Measurements from ENCODE around the gene CERS4. TPM values are rescaled to one million over a fixed set of nuclear protein-coding genes. Genes with fewer than 3 reads are reported as not detected.
"Not testable (repeated sequence)": the region's sequence is repeated elsewhere in the genome, so short reads cannot be mapped to it uniquely, and the experiment has no call there.

CERS4 gene
- polyA plus RNA-seq, 3 donors = 32.0 to 41.4 (median 38.7) TPM

GRCh38 chr19:8259142-8259921, 50.2 kb downstream of the CERS4 start:
- no peak for DNase-seq (ENCODE audit: low read depth in 3 of 3, low spot score in 2 of 3)

- no peak for DNase-seq (ENCODE audit: low read depth in 3 of 3, low spot score in 2 of 3)
Measured at GRCh38 chr19:8259922-8260247, 50.7 kb downstream of the CERS4 start.

DNA sequence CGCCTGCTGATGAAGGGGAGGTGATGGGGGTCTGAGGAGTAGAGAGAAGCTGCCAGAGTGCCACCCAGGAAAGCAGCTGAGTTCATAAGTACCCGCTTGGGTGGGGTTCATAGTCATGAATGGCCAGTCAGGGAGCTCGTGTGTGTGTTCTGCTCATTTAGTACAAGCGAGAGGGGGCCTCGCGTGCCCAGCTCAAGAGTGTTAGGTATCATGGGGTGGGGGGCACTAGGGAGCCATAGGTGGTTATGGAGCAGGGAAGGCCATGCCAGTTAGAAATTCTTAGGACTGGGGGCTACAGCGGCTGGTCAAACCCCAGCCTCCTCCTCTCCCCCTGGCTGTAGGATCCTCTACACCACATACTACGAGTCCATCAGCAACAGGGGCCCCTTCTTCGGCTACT, 52.2 kb downstream of the CERS4 start:
- DNase-seq (ENCODE audit: low read depth in 3 of 3, low spot score in 2 of 3) = no peak

DNA sequence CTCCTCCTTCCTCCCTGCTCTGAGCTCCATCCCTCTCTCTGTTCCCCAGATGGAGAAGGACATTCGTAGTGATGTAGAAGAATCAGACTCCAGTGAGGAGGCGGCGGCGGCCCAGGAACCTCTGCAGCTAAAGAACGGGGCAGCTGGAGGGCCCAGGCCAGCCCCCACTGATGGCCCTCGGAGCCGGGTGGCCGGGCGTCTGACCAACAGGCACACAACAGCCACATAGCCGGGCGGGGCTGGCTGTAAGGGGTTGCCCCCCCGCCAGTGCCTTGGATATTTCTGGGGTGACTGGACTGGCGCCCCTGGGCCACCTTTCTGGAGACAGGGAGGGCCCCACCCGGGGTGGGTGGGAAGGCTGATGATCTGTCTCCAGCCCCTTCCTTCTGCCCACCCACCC, 52.7 kb downstream of the CERS4 start:
- DNase-seq (ENCODE audit: low read depth in 3 of 3, low spot score in 2 of 3) = no peak

GRCh38 chr19:8262431-8262830, 53.3 kb downstream of the CERS4 start:
- no peak for DNase-seq (ENCODE audit: low read depth in 3 of 3, low spot score in 2 of 3)

GRCh38 chr19:8264248-8264647, 55.1 kb downstream of the CERS4 start:
- DNase-seq (ENCODE audit: low read depth in 3 of 3, low spot score in 2 of 3) = not testable (repeated sequence)

GRCh38 chr19:8265872-8266271, 56.7 kb downstream of the CERS4 start:
- DNase-seq (ENCODE audit: low read depth in 3 of 3, low spot score in 2 of 3) = no peak

- DNase-seq (ENCODE audit: low read depth in 3 of 3, low spot score in 2 of 3) = no peak
Measured at GRCh38 chr19:8269724-8270123, 60.6 kb downstream of the CERS4 start.

- not testable (repeated sequence) for DNase-seq (ENCODE audit: low read depth in 3 of 3, low spot score in 2 of 3)
Measured at GRCh38 chr19:8276508-8276907, 67.3 kb downstream of the CERS4 start.

GRCh38 chr19:8291337-8291736, 82.2 kb downstream of the CERS4 start:
- DNase-seq (ENCODE audit: low read depth in 3 of 3, low spot score in 2 of 3) = not testable (repeated sequence)

DNA sequence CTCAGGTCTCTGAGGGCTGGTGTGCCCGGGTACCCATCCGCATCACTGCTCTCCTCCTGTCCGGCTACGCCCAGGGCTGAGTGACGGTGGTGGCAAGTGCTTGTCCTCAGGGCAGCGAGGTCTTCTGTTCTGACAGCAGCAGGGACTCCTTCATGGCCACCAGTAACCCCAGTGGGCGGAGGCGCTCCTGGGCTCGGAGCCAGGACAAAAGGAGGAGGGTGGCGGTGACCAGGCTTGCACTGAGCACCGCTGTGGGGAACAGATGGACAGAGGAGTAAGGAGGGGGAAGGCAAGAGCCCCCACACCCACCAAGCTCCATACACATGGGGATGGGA, 93.2 kb downstream of the CERS4 start:
- DNase-seq (ENCODE audit: low read depth in 3 of 3, low spot score in 2 of 3) = no peak

DNA sequence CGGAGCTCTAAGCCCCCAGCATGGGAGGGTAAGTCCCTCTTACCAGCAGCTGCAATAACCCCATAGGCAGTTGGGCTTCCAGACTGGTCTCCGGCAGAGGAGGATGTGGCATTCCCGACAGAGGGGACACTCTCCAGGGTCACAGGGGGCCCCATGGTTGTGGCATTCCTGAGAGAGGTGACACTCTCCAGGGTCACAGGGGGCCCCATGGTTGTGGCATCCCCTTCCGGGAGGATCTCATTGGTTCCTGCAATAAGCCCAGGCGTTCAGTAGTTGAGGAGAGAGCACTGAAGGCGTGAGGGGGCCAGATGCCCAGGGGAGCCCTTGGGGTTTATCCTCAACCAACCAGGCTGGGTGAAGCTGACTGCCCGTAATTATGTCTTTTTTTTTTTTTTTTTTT, 93.6 kb downstream of the CERS4 start:
- DNase-seq (ENCODE audit: low read depth in 3 of 3, low spot score in 2 of 3) = no peak

DNA sequence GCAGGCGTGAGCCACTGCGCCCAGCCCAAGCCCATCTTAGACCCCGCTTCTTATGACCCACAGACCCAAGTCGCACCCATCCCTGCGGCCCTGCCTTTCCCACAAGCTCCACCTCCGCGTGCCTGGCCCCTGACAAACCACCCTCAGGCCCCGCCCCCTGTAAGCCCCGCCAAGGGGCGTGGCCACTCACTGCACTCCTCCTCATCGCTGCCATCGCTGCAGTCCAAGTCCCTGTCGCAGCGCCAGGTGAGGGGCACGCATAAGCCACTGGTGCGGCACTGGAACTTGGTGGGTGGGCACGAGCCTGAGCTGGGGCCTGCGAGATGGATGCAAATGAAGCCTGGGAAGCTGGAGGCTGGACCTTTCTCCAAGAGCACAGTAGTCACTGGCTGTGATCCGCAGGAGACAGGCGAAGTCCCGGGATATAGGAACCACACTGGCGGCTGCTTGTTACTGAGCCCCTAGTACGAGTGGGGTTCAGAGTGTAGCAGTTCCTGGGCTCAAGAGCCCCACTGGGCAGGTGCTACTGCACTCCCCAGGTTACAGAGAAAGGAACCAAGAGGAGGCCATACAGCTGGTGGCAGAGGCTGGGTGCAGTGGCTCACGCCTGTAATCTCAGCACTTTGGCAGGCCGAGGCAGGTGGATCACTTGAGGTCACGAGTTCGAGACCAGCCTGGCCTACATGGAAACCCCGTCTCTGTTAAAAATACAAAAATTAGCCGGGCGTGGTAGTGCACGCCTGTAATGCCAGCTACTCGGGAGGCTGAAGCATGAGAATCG, 95.9 kb downstream of the CERS4 start:
- DNase-seq (ENCODE audit: low read depth in 3 of 3, low spot score in 2 of 3) = no peak

- DNase-seq (ENCODE audit: low read depth in 3 of 3, low spot score in 2 of 3) = no peak
Measured at GRCh38 chr19:8305798-8306197, 96.6 kb downstream of the CERS4 start.

DNA sequence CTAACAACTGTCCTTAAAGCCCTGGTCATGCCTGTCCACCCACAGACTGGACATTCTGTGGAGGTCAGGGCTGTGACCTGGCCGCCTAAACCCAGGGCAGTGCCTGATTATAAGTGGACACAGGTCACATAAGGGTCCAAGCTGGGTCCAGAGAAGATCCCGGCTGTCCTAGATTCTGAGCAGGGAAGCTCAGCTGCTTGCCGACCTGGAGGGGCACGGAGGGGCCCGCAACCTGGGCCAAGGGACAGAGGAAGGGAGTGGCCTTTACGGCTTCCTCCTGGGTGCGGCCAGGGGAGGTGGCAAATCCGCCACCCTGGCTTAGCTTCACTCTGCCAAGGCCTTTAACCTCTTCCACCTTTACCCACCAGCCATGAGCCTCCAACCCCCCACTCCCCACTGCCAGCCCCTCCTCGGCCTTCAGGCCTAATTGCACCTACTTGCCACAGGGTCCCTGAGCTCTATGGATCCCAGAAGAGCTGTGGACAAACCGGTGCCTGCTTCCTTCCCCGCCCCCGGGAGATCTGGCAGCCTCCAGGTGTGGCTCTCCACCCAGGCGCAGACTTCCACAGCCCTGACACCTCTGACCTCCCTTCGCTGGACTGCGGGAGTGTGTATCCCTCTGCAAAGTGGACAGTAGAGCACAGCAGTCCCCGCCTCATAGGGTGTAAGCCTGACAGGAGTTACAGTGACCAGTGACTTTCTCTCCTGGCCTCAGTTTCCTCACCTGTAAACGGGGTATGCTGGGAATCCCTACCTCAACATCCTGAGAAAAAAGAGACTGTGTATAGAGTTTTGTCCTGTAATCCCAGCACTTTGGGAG, 97.3 kb downstream of the CERS4 start:
- no peak for DNase-seq (ENCODE audit: low read depth in 3 of 3, low spot score in 2 of 3)

- DNase-seq (ENCODE audit: low read depth in 3 of 3, low spot score in 2 of 3) = no peak
Measured at GRCh38 chr19:8307400-8307964, 98.3 kb downstream of the CERS4 start.

GRCh38 chr19:8307965-8308866, 99.0 kb downstream of the CERS4 start, which contains the start of gene CD320:
Gene CD320 (minus strand): TSS chr19:8308358. CDS start chr19:8308290, 68 bp downstream.
- DNase-seq (ENCODE audit: low read depth in 3 of 3, low spot score in 2 of 3) = peak; percentile 83 to 89 (median 85)

- DNase-seq (ENCODE audit: low read depth in 3 of 3, low spot score in 2 of 3) = no peak
Measured at GRCh38 chr19:8308891-8309291, 99.7 kb downstream of the CERS4 start.

GRCh38 chr19:8310342-8311055, 101.3 kb downstream of the CERS4 start:
- DNase-seq (ENCODE audit: low read depth in 3 of 3, low spot score in 2 of 3) = no peak
